AG08396 (cell line): ENCODE results near the gene RFPL1.

ENCODE experiments used
- DNase-seq: peaks from one replicate; pipeline ENCODE4 v3.0.0; 2012; ENCODE audit warnings: low spot score, mixed read lengths

The RFPL1 gene

DNA sequence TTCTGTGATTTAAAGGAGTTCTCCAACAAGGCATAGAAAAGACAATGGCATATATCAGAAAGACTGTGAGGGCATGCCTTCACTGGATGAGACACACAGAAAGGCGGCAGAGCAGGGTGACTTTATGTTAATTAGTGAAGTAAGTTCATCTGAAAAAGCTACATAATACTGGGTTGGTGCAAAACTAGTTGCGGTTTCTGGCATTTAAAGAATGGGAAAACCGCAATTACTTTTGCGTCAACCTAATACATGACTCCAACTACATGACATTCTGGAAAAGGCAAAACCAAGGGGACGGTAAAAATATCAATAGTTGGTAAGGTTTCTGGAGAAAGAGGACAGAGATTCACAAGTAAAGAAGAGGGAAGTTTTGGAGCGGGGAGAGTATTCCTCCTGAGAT lies 5.1 kb downstream of the RFPL1 start:
- DNase-seq, result no peak

DNA sequence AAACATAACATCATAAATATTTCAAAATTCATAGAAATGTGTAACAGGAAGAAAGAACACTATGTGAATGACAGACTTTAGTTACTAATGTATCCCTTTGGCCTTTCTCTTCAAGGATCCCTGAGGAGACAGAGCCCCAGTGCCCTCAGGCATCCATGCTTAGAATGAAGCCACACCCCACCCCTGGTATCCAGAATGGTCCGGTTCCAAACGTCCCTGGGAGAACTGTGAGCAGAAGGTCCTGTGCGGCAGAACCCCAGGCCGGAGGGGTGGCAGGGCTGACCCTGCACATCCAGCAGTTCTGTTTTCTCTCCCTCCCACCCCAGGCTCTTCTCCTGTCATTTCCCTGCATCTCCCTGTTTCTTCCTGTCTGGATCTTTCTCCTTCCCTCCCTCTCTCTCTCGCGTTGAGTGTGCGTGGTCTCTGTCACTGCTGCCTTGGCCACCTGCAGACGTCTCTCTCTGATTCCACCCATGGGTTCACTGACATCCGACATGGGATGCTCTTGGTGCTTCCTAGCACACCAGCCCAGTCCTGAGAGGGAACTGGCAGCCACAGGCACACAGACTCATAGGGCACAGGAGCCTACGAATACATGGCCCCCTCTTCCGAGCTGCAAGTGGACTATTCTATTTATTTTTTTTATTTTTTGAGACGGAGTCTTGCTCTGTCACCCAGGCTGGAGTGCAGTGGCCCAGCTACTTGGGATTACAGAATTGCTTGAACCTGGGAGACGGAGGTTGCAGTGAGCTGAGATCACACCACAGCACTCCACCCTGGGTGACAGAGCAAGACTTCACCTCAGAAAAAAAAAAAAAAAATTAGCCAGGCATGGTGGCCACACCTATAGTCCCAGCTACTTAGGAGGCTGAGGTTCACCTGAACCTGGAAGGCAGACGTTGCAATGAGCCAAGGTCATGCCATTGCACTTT lies 5.7 kb downstream of the RFPL1 start:
- no peak for DNase-seq

DNA sequence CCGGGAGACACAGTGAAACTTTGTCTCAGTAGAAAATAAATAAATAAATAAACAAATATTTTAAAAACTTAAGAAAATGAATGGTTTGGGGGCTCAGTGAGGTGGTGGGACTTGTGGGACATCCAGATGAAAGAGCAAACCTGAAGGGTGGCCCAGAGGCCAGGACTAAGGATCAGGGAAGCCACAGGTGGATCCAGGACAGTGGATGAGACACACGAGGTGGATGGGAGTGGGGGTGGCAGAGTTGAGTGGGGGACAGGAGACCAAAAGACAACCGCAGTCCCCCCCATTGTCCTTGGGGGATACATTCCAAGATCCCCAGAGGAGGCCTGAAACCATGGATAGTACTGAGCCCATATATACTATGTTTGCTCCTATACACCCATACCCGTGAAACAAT lies 7.1 kb downstream of the RFPL1 start:
- DNase-seq, result no peak

DNA sequence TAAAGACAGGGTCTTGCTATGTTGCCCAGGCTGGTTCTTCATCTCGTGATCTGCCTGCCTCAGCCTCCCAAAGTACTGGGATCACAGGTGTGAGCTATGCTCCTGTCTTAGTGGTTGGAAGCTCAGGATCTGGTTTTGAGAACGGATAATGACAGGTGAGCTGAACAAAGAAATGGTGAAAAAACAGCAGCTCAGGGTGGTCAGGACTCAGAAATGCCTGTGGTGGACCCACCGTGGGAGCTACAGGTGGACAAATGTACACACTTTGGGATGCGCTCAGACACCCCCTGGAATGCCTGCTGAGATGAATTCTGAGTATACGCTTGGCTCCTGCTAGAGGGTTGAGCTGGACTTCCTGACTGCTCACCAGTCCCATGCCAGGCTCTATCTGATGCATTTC lies 9.5 kb downstream of the RFPL1 start:
- DNase-seq, result no peak

DNA sequence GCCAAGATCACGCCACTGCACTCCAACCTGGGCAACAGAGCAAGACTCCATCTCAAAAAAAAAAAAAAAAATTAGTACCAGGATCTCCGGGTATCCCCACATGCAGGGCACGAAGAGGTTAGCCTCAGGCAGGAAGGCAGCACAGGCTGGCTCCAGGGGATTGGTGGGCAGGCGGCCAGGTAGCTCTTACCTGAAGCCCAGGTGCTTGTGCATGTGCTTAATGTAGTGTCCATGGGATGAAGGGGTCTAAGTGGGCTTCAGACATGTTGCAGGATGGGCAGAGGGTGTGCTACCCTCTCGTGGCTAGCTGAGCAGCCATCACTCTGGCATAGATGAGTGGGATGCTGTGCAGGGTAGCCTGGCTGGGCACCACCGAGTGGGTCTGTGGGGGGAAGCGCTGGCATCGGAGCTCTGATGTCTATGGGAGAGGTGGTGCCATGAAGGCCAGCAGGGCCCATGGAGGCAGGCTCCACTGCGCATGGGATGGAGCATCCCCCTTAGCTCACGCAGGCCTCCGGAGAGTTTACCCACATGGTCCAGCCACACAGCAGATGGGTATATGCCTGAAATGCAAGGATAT lies 11.0 kb downstream of the RFPL1 start:
- no peak for DNase-seq

DNA sequence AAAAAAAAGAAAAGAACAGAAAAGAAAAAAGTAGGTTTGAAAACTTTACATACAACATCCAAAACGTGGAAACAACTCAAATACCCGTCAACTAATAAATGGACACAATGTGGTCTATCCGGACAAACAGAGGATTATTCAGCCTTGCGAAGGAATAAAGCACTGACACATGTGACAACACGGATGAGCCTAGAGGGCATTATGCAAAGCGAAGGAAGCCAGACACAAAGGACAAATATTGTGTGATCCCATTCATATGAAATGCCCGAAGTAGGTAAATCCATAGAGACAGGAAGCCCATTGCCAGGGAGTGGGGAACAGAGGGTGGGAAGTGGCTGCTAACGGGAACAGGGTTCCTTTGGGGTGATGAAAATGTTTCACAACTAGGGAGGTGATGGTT lies 11.8 kb downstream of the RFPL1 start:
- no peak for DNase-seq

DNA sequence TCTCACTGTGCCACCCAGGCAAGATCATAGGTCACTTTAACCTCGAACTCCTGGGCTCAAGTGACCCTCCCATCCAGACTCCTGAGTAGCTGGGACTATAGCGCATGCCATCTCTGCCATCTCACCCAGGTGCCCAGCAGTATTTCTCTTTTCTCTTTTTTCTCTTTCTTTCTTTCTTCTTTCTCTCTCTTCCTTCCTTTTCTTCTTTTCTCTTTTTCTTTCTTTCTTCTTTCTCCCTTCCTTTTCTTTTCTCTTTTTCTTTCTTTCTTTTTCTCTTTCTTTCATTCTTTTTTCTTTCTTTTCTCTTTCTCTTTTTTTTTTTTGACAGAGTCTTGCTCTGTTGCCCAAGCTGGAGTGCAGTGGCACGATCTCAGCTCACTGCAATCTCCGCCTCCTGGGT lies 13.5 kb downstream of the RFPL1 start:
- no peak for DNase-seq

DNA sequence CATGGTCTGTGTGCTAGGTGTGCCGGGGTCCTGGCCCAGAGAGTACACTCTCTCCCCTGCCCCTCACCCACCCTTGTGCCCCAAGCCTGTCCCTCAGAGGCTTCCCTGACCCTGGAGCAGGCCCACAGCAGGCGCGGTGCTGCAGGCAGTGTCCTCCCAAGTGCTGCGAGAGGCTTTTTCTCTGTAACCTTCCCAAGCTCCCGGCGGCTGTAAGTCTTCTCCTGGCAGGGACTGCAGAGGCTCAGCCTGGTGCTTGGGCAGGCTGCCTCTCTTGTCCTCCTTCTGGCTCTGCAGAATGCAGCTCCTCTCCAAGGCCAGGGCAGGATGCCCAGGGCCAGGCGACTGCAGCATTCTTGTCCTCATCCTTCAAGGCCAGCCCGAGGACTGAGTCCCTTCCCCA lies 15.9 kb downstream of the RFPL1 start:
- DNase-seq, result no peak

DNA sequence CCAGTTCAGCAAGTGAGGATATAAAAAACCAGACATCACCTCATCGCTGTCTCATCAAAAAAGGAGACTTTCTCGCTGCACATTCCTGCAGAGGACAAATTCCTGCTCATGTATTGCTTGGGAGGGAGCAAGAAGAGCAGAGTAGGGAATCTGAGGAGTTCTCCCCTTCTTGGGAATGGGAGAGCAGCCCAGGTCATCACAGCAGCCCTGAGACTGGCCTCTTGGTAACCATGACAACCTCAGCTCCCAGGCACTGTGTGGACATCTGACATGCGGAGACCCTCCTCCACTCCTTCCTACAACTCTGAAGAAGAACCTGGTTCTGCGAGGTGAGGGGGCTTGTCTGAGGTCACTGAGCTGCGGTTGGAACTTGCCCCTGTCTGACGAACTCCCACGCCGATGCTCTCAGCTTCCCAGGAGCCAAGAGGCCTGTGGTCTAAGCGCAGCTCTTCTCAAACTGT lies 17.9 kb downstream of the RFPL1 start:
- no peak for DNase-seq

DNA sequence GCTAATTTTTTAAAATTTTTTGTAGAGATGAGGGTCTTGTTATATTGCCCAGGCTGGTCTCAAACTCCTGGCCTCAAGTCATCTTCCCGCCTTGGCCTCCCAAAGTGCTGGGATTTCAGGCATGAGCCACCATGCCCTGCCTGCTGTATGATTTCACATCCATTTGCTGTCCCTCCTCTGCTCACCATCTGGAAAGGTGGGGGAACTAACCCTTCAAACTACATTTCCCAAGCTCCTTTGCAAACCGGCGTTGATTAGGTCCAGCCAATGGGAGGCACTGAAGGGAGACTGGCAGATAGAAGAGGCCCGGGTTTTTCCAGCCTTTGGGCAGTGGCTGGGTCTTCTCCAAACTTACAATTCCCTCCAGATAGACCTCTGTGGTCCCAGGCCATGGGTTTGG lies 19.3 kb downstream of the RFPL1 start:
- peak; percentile 74 for DNase-seq

DNA sequence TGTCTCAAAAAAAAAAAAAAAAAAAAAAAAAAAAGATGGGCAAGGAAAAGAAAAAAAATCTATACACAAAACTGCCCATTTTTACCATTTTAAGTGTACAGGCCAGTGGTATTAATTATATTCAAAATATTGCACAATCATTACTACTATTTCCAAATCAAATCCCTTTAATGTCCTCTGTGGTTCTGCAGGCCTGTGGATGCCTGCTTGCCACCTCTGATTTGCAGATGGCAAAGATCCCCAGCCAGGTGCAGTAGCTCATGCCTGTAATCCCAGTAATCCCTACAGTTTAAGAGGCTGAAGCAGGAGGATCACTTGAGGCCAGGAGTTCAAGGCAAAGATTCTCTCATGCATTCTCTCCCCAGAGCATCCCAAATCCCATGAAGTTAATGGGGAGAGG lies 20.2 kb downstream of the RFPL1 start:
- no peak for DNase-seq

DNA sequence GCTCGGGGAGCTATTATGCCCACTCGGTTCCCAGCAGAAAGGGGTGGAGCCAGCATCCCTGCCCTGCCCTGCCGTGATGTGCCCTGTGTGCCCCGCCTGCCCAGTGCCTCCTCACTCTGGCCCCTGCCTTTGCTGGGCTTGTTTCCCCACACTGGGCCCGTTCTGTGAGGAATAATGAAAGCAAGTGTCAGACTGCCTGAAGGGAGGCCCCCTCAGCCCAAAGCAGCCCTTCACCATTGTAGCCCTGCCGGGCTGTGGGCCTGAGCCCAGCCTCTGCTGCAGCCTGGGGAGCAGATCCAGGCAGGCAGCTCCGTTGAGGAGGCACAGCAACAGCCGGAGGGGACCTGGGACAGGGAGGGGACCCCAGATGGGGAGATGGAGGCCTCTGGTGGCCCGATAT lies 21.4 kb downstream of the RFPL1 start:
- no peak for DNase-seq

DNA sequence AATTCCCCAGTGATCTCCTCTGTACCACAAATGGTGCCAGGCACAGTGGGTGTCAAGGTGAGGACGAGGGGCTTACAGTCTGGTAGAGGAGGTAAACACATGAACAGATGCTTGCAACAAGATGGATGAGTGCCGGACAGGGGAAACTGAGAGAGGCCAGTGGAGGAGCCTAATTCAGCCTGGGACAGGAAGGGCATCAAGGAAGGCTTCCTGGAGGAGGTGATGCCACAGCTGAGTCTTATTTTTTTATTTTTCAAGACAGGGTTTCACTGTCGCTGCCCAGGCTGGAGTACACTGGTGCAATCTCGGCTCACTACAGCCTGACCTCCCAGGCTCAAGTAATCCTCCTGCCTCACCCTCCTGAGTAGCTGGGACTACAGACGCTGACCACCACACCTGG lies 22.9 kb downstream of the RFPL1 start:
- DNase-seq, result no peak

DNA sequence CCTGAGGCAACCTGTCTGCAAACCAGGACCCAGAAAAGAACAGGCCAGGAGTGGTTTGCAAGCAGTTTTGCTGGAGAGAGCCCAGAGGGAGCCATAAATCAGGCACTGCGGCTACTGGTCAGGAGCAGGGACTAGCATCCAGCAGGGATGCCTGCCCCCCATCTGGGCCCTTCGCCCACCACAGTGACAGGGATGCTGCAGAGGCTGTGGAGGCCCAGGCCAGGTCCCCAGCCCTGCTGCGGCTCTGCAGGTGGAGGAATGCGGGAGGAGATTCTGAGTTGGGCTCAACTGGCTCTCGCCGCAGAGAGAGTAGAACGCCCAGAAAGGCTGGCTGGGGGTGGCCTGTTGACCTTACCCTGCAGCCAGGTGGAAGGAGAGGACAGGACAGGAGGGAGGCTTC lies 25.2 kb downstream of the RFPL1 start:
- DNase-seq, result no peak

DNA sequence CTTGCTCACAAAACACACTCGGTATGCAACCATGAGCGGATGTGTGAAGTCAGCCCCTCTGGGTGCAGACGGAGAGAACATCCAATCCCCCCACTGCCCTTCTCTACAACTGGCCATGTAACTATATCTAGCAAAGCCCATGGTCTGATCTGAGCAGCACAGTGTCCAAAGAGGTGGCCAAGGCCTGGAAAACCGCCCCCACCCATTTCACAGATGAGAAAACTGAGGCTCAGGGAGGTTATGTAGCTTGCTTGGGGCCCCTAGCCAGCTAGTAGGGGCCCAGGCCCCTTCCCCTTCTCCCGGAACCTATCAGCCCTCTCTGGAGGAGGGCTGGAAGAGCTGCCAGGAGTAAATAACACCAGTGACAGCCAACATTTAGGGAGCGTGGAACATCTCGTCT lies 26.2 kb downstream of the RFPL1 start:
- no peak for DNase-seq

DNA sequence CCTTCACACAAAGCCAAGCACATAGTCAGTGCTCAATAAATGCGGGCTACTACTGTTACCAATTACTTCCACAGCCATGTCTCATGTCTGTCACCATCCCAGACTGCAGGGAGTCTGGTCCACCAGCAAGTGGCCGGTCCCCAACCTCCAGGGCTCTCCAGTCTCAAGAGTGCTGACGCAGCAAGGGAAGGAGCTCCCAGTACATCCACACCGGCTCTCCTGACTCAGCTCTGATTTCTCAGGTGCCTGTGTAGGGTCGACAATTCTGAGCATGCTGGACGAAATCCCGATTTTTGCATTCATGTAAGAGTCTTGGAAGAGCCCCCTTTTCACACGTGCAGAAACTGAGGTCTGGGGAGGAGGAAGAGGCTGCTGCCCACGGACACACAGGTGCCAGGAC lies 31.4 kb downstream of the RFPL1 start:
- no peak for DNase-seq

DNA sequence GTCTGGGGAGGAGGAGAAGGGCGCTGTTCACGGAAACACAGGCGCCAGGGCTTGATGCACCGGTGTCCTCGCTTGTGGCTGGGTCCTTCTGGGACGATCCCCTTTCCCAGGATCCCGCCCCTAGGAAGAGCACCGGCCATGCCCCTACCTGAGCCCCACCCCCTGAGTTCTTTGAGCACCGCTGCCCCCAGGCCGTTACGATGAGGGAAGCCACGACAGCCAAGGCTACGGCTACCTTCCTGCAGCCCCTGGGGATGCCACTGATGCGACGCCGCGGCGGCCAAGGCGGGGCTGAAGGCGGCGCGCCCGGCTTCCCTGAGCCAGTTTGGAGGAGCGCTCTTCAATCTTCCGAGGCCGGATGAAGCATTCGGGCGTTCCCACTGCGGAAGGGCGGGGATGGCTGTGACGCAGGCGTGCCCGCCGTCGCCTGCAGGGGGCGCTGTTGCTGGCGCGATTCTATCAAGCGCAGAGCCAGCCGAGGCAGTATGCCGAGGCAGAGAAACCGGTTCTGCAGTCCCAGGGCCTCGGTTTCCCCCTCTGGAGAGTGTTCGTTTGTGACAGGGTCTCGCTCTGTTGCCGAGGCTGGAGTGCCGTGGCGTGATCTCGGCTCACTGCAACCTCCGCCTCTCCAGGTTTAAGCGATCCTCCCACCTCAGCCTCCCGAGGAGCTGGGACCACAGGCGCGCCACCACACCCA lies 31.9 kb downstream of the RFPL1 start:
- DNase-seq, result peak; percentile 86

DNA sequence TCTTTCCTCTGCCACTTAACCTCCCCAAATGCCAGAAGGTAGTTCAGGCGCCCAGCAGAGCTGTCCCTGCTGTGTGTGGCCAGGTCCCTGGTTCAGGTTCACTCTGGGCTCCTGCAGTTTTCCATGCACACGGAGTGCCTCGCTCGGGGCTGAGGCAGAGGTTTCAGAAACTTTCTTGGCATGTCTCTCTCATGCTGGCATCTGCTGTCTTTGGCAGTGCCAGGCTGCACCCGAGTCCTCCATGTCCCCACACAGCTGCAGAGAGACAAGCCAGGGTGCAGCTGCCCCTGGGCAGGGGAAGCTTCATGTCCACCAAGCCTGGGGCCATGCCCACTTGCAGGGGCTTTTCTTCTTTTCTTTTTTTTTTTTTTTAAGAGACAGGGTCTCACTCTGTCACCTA lies 34.6 kb downstream of the RFPL1 start:
- no peak for DNase-seq

DNA sequence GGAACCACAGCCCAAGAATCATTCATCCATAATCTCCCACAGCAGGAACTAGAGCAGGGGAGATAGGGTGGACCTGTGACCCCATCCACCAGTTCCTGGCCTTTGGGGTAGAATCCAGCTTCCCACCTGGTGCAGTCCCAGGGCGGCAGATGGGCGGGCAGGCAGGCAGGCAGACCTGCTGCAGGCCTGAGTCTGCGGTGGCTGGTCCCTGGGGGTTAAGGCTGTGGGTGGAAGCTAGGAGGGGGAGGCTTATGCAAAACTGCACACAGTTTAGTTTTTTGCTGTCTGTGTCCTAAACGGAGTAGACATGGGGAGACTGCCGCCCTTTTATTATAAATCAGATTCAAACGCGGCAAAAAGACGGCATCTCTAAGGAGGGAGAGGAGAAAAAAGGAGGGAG lies 37.2 kb downstream of the RFPL1 start:
- no peak for DNase-seq

DNA sequence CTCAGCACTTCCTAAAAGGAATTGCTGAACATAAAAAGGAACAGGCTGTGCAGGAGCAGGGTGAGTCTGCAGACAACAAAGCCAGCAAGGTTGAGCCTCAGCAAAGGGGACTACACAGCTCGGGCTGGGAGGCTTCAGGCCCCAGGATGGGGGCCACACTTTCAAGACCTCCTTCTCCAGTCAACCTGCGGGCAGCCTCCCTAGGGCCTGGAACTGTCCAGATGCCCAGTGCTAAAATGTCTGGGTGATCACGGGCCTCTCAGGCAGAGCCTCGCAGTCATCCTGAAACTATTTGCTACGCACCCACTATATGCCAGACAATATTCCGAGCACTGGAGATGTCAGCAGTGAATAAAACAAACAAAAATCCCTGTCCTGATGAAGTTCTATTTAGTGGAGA lies 37.7 kb downstream of the RFPL1 start:
- no peak for DNase-seq

DNA sequence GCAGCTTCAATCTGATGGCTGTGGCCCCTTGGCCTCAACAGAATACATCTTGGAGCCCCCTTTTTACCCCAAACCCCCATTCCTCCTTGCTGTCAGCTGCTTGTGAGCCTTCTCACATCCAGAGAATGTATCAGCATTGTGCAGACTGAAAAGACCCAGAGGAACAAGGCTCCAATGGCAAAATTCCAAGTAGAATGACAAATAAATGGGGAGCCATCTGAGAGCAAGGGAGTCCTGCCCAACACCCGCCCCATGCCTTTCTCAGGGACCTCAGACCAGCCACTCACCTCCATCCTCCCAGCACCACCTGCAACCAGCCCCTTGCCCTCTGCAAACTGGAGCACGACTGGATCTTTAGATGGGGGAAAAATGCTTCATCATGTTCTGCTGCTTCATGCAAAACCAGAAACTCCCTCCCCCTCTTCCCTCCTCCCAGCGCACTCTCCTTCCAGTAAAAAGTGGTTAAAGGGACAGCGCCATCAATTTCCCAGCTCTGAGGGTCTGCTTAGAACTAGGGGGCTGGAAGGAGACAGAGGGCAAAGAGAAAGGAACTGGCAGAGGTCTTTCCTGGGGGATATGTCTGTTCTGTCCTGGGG lies 39.4 kb downstream of the RFPL1 start:
- no peak for DNase-seq
